IPS-20b (cell line): ENCODE data around the gene IKZF1.

ENCODE experiments used
- H3K27ac ChIP-seq: one replicate; pipeline ENCODE4 v1.5.1; 2013; ENCODE audit warnings: low read length
- H3K27me3 ChIP-seq: 2 replicates; pipeline ENCODE4 v1.6.1; 2013; ENCODE audit warnings: mild to moderate bottlenecking, low read length, inconsistent platforms; ENCODE audit not compliant: insufficient read depth
- H3K36me3 ChIP-seq: 2 replicates; pipeline ENCODE4 v1.6.1; 2013; ENCODE audit warnings: low read depth, mild to moderate bottlenecking, inconsistent platforms, low read length, moderate library complexity; ENCODE audit not compliant: insufficient read depth
- H3K4me1 ChIP-seq: 2 replicates; pipeline ENCODE4 v1.6.1; 2013; ENCODE audit warnings: mild to moderate bottlenecking, control low read depth, inconsistent platforms, low read length, moderate library complexity; ENCODE audit not compliant: insufficient read depth
- H3K4me3 ChIP-seq: 2 replicates; pipeline ENCODE4 v1.5.1; 2013; ENCODE audit warnings: mild to moderate bottlenecking, low read length, inconsistent platforms
- H3K9ac ChIP-seq: 2 replicates; pipeline ENCODE4 v1.6.1; 2013; ENCODE audit warnings: low read depth, mild to moderate bottlenecking, inconsistent platforms, low read length, moderate library complexity
- H3K9me3 ChIP-seq: 2 replicates; pipeline ENCODE4 v1.6.1; 2013; ENCODE audit warnings: mild to moderate bottlenecking, low read depth, low read length, inconsistent platforms; ENCODE audit not compliant: insufficient read depth

IKZF1 gene

GRCh38 chr7:50304129-50304910 lies at the start of gene IKZF1:
Gene IKZF1, plus strand, starts transcription at chr7:50304716. Its CDS starts 14,346 bp downstream, at chr7:50319062.
- H3K9me3 ChIP-seq: no peaks in the 10 kb centered on the region
- H3K4me3 ChIP-seq: peak within 1 kb of the TSS; percentile 72
- peaks cover 72% of the 10 kb centered on the region for H3K27me3 ChIP-seq
- H3K4me1 ChIP-seq: peaks cover 8% of the 10 kb centered on the region; the same call in 1 of the 2 replicates
- H3K27ac ChIP-seq: no peak within 1 kb of the TSS
- H3K9ac ChIP-seq: no peak within 1 kb of the TSS
- no peaks in the 10 kb centered on the region for H3K36me3 ChIP-seq

GRCh38 chr7:50261593-50261992 lies 42.9 kb upstream of the IKZF1 start:
- H3K27me3 ChIP-seq: no peaks in the 10 kb centered on the region
- H3K36me3 ChIP-seq: no peaks in the 10 kb centered on the region
- H3K9ac ChIP-seq: no peak overlapping the region
- H3K4me3 ChIP-seq: no peak overlapping the region
- no peaks in the 10 kb centered on the region for H3K4me1 ChIP-seq
- no peaks in the 10 kb centered on the region for H3K9me3 ChIP-seq
- H3K27ac ChIP-seq: no peak overlapping the region

GRCh38 chr7:50262446-50262845 lies 42.1 kb upstream of the IKZF1 start:
- H3K36me3 ChIP-seq: no peaks in the 10 kb centered on the region
- H3K9me3 ChIP-seq: no peaks in the 10 kb centered on the region
- no peak overlapping the region for H3K4me3 ChIP-seq
- no peak overlapping the region for H3K27ac ChIP-seq
- H3K4me1 ChIP-seq: no peaks in the 10 kb centered on the region
- H3K27me3 ChIP-seq: no peaks in the 10 kb centered on the region
- no peak overlapping the region for H3K9ac ChIP-seq

GRCh38 chr7:50262916-50263690 lies 41.4 kb upstream of the IKZF1 start:
- no peaks in the 10 kb centered on the region for H3K27me3 ChIP-seq
- H3K4me1 ChIP-seq: no peaks in the 10 kb centered on the region
- H3K36me3 ChIP-seq: no peaks in the 10 kb centered on the region
- H3K9ac ChIP-seq: no peak overlapping the region
- H3K27ac ChIP-seq: no peak overlapping the region
- no peaks in the 10 kb centered on the region for H3K9me3 ChIP-seq
- H3K4me3 ChIP-seq: no peak overlapping the region

GRCh38 chr7:50264908-50265307 lies 39.6 kb upstream of the IKZF1 start:
- H3K4me1 ChIP-seq: no peaks in the 10 kb centered on the region
- no peaks in the 10 kb centered on the region for H3K9me3 ChIP-seq
- H3K36me3 ChIP-seq: no peaks in the 10 kb centered on the region
- no peak overlapping the region for H3K9ac ChIP-seq
- no peak overlapping the region for H3K27ac ChIP-seq
- H3K4me3 ChIP-seq: no peak overlapping the region
- no peaks in the 10 kb centered on the region for H3K27me3 ChIP-seq

- Histone ChIP-seq H3K4me3 (no peak overlapping the region), H3K36me3 (no peaks in the 10 kb centered on the region), H3K27me3 (no peaks in the 10 kb centered on the region), H3K27ac (no peak overlapping the region), H3K9ac (no peak overlapping the region), H3K4me1 (no peaks in the 10 kb centered on the region), H3K9me3 (no peaks in the 10 kb centered on the region)
These were observed 38.4 kb upstream of the IKZF1 start for GRCh38 chr7:50265968-50266634.

- Histone ChIP-seq H3K27me3 (no peaks in the 10 kb centered on the region), H3K9me3 (no peaks in the 10 kb centered on the region), H3K36me3 (no peaks in the 10 kb centered on the region), H3K4me1 (no peaks in the 10 kb centered on the region), H3K9ac (no peak overlapping the region), H3K4me3 (no peak overlapping the region), H3K27ac (no peak overlapping the region)
These were observed 37.7 kb upstream of the IKZF1 start for GRCh38 chr7:50266635-50267386.

GRCh38 chr7:50267525-50268041 lies 36.9 kb upstream of the IKZF1 start:
- Histone ChIP-seq H3K9me3 (no peaks in the 10 kb centered on the region), H3K4me1 (no peaks in the 10 kb centered on the region), H3K27me3 (no peaks in the 10 kb centered on the region), H3K36me3 (no peaks in the 10 kb centered on the region), H3K9ac (no peak overlapping the region), H3K27ac (no peak overlapping the region), H3K4me3 (no peak overlapping the region)

GRCh38 chr7:50268223-50268622 lies 36.3 kb upstream of the IKZF1 start:
- no peak overlapping the region for H3K9ac ChIP-seq
- no peaks in the 10 kb centered on the region for H3K27me3 ChIP-seq
- H3K9me3 ChIP-seq: no peaks in the 10 kb centered on the region
- H3K4me1 ChIP-seq: no peaks in the 10 kb centered on the region
- H3K27ac ChIP-seq: no peak overlapping the region
- no peaks in the 10 kb centered on the region for H3K36me3 ChIP-seq
- H3K4me3 ChIP-seq: no peak overlapping the region

- Histone ChIP-seq H3K36me3 (no peaks in the 10 kb centered on the region), H3K4me1 (no peaks in the 10 kb centered on the region), H3K9me3 (no peaks in the 10 kb centered on the region), H3K27ac (no peak overlapping the region), H3K27me3 (no peaks in the 10 kb centered on the region), H3K9ac (no peak overlapping the region), H3K4me3 (no peak overlapping the region)
These were observed 35.5 kb upstream of the IKZF1 start for GRCh38 chr7:50268990-50269389.

- no peaks in the 10 kb centered on the region for H3K9me3 ChIP-seq
- H3K27ac ChIP-seq: no peak overlapping the region
- no peaks in the 10 kb centered on the region for H3K36me3 ChIP-seq
- H3K27me3 ChIP-seq: no peaks in the 10 kb centered on the region
- no peaks in the 10 kb centered on the region for H3K4me1 ChIP-seq
- no peak overlapping the region for H3K9ac ChIP-seq
- no peak overlapping the region for H3K4me3 ChIP-seq
These were observed 33.9 kb upstream of the IKZF1 start for GRCh38 chr7:50270531-50271018.
